GM12873 (cell line): Measurements from ENCODE around the gene CSMD2.

Experiments used
- TF ChIP-seq, protein P1 (sequence below): IDR thresholded peaks from 2 replicates; pipeline ENCODE4 v1.5.1; 2012; ENCODE audit warnings: low read depth, mild to moderate bottlenecking, moderate library complexity, low read length, control low read depth; ENCODE audit not compliant: insufficient read depth; ENCODE audit errors: missing control alignments

CSMD2 gene

DNA sequence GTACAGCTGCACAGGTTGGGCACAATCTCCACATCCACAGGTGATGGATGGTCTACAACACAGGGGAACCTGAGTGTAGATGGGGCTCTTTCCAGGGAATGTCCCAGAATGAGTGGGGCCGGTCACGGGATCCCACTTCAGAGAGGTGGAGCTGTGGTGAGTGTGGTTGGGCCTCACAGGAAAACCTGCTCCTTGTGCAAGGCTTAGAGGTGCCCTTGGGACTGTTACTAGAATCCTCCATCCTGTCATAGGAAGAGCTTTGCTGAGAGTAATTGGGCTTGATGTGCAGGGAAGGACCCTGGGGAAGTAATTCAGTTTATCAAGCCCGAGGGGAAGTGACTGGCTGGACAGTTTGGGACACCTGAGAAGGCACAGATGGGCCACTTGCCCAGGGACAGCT lies 554.6 kb downstream of the CSMD2 start:
- TF ChIP-seq, protein P1, sequence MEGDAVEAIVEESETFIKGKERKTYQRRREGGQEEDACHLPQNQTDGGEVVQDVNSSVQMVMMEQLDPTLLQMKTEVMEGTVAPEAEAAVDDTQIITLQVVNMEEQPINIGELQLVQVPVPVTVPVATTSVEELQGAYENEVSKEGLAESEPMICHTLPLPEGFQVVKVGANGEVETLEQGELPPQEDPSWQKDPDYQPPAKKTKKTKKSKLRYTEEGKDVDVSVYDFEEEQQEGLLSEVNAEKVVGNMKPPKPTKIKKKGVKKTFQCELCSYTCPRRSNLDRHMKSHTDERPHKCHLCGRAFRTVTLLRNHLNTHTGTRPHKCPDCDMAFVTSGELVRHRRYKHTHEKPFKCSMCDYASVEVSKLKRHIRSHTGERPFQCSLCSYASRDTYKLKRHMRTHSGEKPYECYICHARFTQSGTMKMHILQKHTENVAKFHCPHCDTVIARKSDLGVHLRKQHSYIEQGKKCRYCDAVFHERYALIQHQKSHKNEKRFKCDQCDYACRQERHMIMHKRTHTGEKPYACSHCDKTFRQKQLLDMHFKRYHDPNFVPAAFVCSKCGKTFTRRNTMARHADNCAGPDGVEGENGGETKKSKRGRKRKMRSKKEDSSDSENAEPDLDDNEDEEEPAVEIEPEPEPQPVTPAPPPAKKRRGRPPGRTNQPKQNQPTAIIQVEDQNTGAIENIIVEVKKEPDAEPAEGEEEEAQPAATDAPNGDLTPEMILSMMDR = no peak

DNA sequence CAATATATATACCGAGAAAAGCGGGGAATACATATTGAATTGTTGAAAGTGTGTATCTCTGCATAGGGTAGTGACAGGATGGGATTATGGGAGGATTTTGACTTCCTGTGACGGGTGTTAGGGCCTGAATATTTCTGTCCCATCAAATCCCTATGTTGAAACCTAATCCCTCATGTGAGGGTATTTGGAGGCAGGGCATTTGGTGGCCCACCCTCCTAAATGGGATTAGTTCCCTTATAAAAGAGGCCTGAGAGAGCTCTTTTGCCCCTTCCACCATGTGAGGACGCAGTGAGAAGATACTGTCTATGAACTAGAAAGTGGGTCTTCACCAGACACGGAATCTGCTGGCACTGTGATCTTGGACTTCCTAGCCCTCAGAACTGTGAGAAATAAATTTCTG lies 555.3 kb downstream of the CSMD2 start:
- TF ChIP-seq, protein P1 = no peak

DNA sequence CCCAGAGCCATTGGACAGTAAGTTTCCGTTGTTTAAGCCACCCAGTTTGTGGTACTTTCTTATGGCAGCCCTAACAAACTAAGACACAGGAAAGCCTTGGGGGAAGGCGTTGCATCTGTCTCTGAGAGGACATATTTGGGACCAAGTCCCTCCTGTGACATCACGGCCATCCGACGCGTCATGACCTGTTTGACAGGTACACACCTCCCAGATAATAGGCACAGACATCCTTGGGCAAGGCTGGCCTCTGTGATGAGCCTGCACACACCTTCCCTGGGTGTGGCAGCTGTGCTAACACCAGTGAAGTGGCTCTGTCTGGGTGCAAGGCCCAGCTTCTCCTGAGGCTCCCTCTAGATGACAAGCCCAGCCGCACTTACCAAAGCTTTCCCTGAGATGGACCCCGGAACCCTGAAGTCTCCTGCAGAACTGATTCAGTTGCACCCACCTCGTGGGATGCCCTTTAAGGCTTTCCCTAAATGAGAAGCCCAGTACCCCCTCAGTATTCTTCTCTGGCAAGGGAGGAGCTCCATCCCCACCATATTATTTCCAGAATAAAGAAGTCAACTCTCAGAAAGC lies 556.1 kb downstream of the CSMD2 start:
- TF ChIP-seq, protein P1 = no peak

DNA sequence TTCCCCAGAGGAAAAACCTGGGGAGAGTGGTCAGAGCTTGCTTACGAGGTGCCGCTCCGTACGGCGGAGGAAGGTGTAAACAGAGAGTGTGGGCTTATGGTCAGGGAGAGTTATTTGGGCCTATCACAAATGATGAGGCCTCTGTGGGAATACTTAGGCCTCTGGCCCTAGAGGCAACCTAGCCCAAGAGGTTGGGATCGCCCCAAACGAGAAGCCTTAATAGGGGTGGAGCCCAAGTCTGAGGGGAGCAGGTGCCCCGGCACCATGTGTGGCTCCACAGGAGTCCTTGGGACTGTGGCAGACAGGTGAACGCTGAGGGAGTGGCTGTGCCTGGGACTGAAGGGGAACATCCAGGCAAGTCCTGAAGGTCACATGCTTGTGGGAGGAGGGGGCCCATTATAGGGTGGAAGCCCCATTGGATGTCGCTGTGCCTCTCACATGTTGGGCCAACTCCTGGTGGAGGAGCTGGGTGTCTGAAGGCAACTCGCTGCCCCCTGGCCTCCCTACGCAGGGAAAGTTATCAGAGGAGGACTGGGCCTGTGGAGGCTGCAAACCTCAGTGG lies 557.5 kb downstream of the CSMD2 start:
- TF ChIP-seq, protein P1 = no peak

DNA sequence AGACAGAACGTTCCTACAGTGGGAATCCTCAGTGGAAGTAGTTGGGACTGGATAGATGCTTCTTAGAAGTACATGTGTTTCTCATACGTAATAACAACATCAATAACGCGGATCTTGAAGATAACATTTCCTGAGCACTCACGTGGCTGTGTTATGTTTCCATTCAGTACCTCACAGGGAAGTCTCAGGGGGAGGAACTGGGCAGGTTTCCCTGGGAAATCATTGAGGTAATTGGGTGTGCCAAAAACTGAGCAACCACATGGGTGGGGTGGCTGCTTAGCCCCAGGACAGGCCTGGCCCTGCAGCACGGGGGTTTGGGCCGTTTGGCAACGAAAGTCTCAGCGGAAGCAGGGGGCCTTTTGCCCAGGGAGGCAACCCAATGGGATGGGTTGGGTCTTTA lies 558.8 kb downstream of the CSMD2 start:
- TF ChIP-seq, protein P1 = no peak

DNA sequence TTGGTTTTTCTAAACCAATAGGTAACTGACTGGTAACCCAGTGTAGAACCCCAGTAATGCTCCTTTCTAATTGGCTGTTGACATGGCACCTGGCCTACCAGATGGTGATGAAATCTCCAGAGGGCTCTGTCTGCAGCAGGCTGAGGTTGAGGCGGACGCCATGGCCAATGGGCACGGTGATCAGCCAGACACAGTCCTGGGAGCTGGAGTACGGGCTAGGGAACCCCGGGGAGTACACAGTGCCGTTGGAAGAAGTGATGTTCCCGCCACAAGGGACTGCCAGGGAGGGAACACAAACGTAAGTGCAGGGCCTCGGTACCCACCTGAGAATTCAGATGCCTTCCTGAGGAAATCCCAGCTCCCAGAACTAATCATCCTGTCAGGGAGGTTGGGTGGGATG lies 562.8 kb downstream of the CSMD2 start:
- TF ChIP-seq, protein P1 = no peak

DNA sequence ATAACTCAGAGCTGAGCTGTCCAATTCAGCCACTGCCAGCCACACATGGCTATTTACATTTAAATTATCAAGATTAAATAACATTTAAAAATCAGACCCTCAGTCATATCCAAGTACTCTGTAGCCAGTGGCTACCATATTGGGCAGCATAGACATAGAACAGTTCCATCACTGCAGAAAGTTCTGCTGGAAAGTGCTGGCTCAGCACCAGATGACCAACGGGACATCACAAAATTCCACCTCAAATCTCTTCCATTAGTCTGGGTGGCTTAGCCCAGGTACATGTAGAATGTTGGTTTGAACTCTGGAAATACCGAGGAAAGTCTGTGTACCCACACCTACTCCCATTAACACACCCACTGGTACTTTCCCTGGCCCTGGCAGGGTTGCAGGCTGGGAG lies 563.3 kb downstream of the CSMD2 start:
- TF ChIP-seq, protein P1 = no peak
